ENCODE measurements around the gene LRGUK. TPM values are rescaled to one million over a fixed set of nuclear protein-coding genes. Genes with fewer than 3 reads are reported as not detected.

Gene LRGUK
- polyA plus RNA-seq, 3 donors, result 0.41 TPM; not detected in 2

GRCh38 chr7:134104166-134104565, 23.0 kb upstream of the LRGUK start:
- Histone ChIP-seq H3K4me2 (replicated peaks; ENCODE audit: extremely low read depth, low read length, poor library complexity, severe bottlenecking) (no peak overlapping the region), H4K20me1 (ENCODE audit: insufficient read depth, low read length) (no peaks in the 10 kb centered on the region), H3K27me3 (ENCODE audit: control insufficient read depth in 2 of 2, insufficient read depth in 2 of 2, low read length in 2 of 2) (no peaks in the 10 kb centered on the region), H3K4me1 (ENCODE audit: control insufficient read depth in 1 of 2, insufficient read depth in 2 of 2, low read length in 2 of 2) (no peaks in the 10 kb centered on the region), H3K4me3 (replicated peaks in 1 of 3; ENCODE audit: low read depth in 2 of 3, low read length in 3 of 3) (no peak overlapping the region), H2AFZ (ENCODE audit: insufficient read depth, low read depth, low read length, poor library complexity, severe bottlenecking) (no peak overlapping the region), H3K9ac (ENCODE audit: insufficient read depth, low read length, poor library complexity, severe bottlenecking) (no peak overlapping the region), H3K9me3 (replicated peaks in 1 of 2; ENCODE audit: control insufficient read depth in 1 of 2, insufficient read depth in 1 of 2, low read length in 2 of 2) (no peaks in the 10 kb centered on the region), H3K79me2 (ENCODE audit: insufficient read depth, low read length) (no peaks in the 10 kb centered on the region), H3K36me3 (replicated peaks in 1 of 2; ENCODE audit: control insufficient read depth in 1 of 2, insufficient read depth in 2 of 2, low read length in 2 of 2) (no peaks in the 10 kb centered on the region), H3K27ac (ENCODE audit: low read depth in 1 of 2, low read length in 2 of 2) (no peak overlapping the region)
- Mint-ChIP-seq H3K27me3 (ENCODE audit: low read depth in 3 of 3) (peaks cover 0 to 8% (median 2%) of the 10 kb centered on the region in 3 donors), H3K4me1 (no peaks in the 10 kb centered on the region), H3K27ac (no peak overlapping the region), H3K9me3 (peaks cover 0 to 12% (median 6%) of the 10 kb centered on the region in 7 donors), H3K36me3 (no peaks in the 10 kb centered on the region), H3K4me3 (no peak overlapping the region)
- intact Hi-C loops (cut with micrococcal nuclease), result no loop called here
- no peak for DNase-seq
- TF ChIP-seq CTCF (IDR thresholded peaks at IDR 0.05), result no peak
- WGBS (ENCODE audit: insufficient coverage), result no CpG with 5 or more reads among the region's 4 CpGs

GRCh38 chr7:134105841-134106240, 21.3 kb upstream of the LRGUK start:
- H3K4me1 Mint-ChIP-seq, result no peaks in the 10 kb centered on the region
- no peak overlapping the region for H3K9ac ChIP-seq (ENCODE audit: insufficient read depth, low read length, poor library complexity, severe bottlenecking)
- no peak overlapping the region for H2AFZ ChIP-seq (ENCODE audit: insufficient read depth, low read depth, low read length, poor library complexity, severe bottlenecking)
- no peaks in the 10 kb centered on the region for H3K36me3 ChIP-seq (replicated peaks in 1 of 2; ENCODE audit: control insufficient read depth in 1 of 2, insufficient read depth in 2 of 2, low read length in 2 of 2)
- no peaks in the 10 kb centered on the region for H3K4me1 ChIP-seq (ENCODE audit: control insufficient read depth in 1 of 2, insufficient read depth in 2 of 2, low read length in 2 of 2)
- H3K27ac ChIP-seq (ENCODE audit: low read depth in 1 of 2, low read length in 2 of 2), result no peak overlapping the region
- H3K27me3 Mint-ChIP-seq (ENCODE audit: low read depth in 3 of 3), result peaks cover 0 to 6% (median 2%) of the 10 kb centered on the region in 3 donors
- H3K79me2 ChIP-seq (ENCODE audit: insufficient read depth, low read length), result no peaks in the 10 kb centered on the region
- H3K4me2 ChIP-seq (replicated peaks; ENCODE audit: extremely low read depth, low read length, poor library complexity, severe bottlenecking), result no peak overlapping the region
- no peaks in the 10 kb centered on the region for H3K36me3 Mint-ChIP-seq
- no peaks in the 10 kb centered on the region for H3K27me3 ChIP-seq (ENCODE audit: control insufficient read depth in 2 of 2, insufficient read depth in 2 of 2, low read length in 2 of 2)
- no peaks in the 10 kb centered on the region for H4K20me1 ChIP-seq (ENCODE audit: insufficient read depth, low read length)
- H3K9me3 Mint-ChIP-seq, result peaks cover 0 to 12% (median 6%) of the 10 kb centered on the region in 7 donors
- no peak overlapping the region for H3K4me3 ChIP-seq (replicated peaks in 1 of 3; ENCODE audit: low read depth in 2 of 3, low read length in 3 of 3)
- 100% methylated on average over 2 of the region's 5 CpGs for WGBS (ENCODE audit: insufficient coverage)
- no peaks in the 10 kb centered on the region for H3K9me3 ChIP-seq (replicated peaks in 1 of 2; ENCODE audit: control insufficient read depth in 1 of 2, insufficient read depth in 1 of 2, low read length in 2 of 2)
- intact Hi-C loops (cut with micrococcal nuclease), result no loop called here
- no peak overlapping the region for H3K27ac Mint-ChIP-seq
- no peak overlapping the region for H3K4me3 Mint-ChIP-seq
- no peak for TF ChIP-seq CTCF (IDR thresholded peaks at IDR 0.05)
- DNase-seq, result no peak

All from CD14-positive monocyte (primary cell).